ENCODE data around the gene LPP. TPM values are rescaled to one million over a fixed set of nuclear protein-coding genes. Genes with fewer than 3 reads are reported as not detected.

LPP gene
- total and polyA plus RNA-seq, 10 of the 15 experiments (the other 5 are each of a cell fraction or from before 2014, with no cell fraction given), result under 0.01 to 0.62 (median 0.03) TPM

- TF ChIP-seq, protein P1, sequence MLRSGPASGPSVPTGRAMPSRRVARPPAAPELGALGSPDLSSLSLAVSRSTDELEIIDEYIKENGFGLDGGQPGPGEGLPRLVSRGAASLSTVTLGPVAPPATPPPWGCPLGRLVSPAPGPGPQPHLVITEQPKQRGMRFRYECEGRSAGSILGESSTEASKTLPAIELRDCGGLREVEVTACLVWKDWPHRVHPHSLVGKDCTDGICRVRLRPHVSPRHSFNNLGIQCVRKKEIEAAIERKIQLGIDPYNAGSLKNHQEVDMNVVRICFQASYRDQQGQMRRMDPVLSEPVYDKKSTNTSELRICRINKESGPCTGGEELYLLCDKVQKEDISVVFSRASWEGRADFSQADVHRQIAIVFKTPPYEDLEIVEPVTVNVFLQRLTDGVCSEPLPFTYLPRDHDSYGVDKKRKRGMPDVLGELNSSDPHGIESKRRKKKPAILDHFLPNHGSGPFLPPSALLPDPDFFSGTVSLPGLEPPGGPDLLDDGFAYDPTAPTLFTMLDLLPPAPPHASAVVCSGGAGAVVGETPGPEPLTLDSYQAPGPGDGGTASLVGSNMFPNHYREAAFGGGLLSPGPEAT (IDR thresholded peaks at IDR 0.05; ENCODE audit: low read depth), result no peak
- TF ChIP-seq, protein P2, sequence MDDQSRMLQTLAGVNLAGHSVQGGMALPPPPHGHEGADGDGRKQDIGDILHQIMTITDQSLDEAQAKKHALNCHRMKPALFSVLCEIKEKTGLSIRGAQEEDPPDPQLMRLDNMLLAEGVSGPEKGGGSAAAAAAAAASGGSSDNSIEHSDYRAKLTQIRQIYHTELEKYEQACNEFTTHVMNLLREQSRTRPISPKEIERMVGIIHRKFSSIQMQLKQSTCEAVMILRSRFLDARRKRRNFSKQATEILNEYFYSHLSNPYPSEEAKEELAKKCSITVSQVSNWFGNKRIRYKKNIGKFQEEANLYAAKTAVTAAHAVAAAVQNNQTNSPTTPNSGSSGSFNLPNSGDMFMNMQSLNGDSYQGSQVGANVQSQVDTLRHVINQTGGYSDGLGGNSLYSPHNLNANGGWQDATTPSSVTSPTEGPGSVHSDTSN (IDR thresholded peaks at IDR 0.05; ENCODE audit: insufficient replicate concordance, low read depth, low read length), result no peak
Measured at GRCh38 chr3:188390775-188391443, 237.0 kb downstream of the LPP start (continued).

- no peak for DNase-seq (ENCODE audit: low read depth, low spot score)
- intact Hi-C loops (cut with micrococcal nuclease; ENCODE audit: unreplicated experiment) (no loop called here), in situ Hi-C loops (cut with MboI) (no loop called here)
- no peaks in the 10 kb centered on the region; a peak in 1 of 4 replicates for H3K27me3 ChIP-seq (replicated peaks in 1 of 2; ENCODE audit: control insufficient read depth in 2 of 2, insufficient read depth in 2 of 2, low read length in 1 of 2)
- ChIA-PET RAD21 (ENCODE audit: unreplicated experiment) (no interaction called here), CTCF (no interaction called here), POLR2A (no interaction called here), SMC1A (ENCODE audit: uncharacterized antibody, unreplicated experiment) (no interaction called here)
- TF ChIP-seq CEBPB (IDR thresholded peaks at IDR 0.05; ENCODE audit: borderline replicate concordance in 1 of 2, low read depth in 2 of 2, low read length in 2 of 2), result no peak
- no peak for TF ChIP-seq WRNIP1 (IDR thresholded peaks at IDR 0.05; ENCODE audit: borderline replicate concordance, low read depth, low read length)
- no peak for TF ChIP-seq SUPT20H (IDR thresholded peaks at IDR 0.05; ENCODE audit: borderline replicate concordance, control insufficient read depth, low read depth, low read length)
- no peak for TF ChIP-seq KDM1A (IDR thresholded peaks at IDR 0.05; ENCODE audit: borderline replicate concordance)
- TF ChIP-seq IKZF1 (conservative IDR thresholded peaks at IDR 0.05), result no peak
- no peak for TF ChIP-seq USF1 (IDR thresholded peaks at IDR 0.05; ENCODE audit: borderline replicate concordance, extremely low read length, insufficient read depth, low read depth, low read length)
- TF ChIP-seq HDAC6 (IDR thresholded peaks at IDR 0.05; ENCODE audit: unreplicated experiment), result no peak
- TF ChIP-seq E2F8 (IDR thresholded peaks at IDR 0.05; ENCODE audit: low read depth, partially characterized antibody), result no peak
- no peak overlapping the region for H3K4me3 ChIP-seq
- no peak overlapping the region for H3K27ac ChIP-seq (ENCODE audit: control insufficient read depth, insufficient read depth)
- no peaks in the 10 kb centered on the region; the same call in 2 of the 3 replicates for H3K9me3 ChIP-seq (replicated peaks; ENCODE audit: control insufficient read depth, insufficient read depth, low read length)
- no peaks in the 10 kb centered on the region for H4K20me1 ChIP-seq (ENCODE audit: control insufficient read depth, insufficient read depth)
- H3K36me3 ChIP-seq (ENCODE audit: control insufficient read depth in 2 of 2, insufficient read depth in 2 of 2, low read length in 1 of 2), result no peaks in the 10 kb centered on the region
- H3K4me2 ChIP-seq (ENCODE audit: control insufficient read depth, insufficient read depth), result no peak overlapping the region
- H2AFZ ChIP-seq (ENCODE audit: control insufficient read depth, low read depth, low read length), result no peak overlapping the region
- FAIRE-seq, result no peak
- ATAC-seq, result no peak
- no TSS peak for BruUV-seq (replicated peaks)
- no peak overlapping the region for H3K9ac ChIP-seq (ENCODE audit: control insufficient read depth, insufficient read depth, low read length)
- 11% methylated on average over 2 of the region's 2 CpGs for WGBS (ENCODE audit: insufficient coverage, insufficient replicate concordance, low lambda C conversion rate, missing lambda C conversion rate)
- no peaks in the 10 kb centered on the region for H3K79me2 ChIP-seq (ENCODE audit: control insufficient read depth, insufficient read depth, low read length)
- H3K4me1 ChIP-seq (ENCODE audit: control insufficient read depth, insufficient read depth, low read length), result peaks cover 6% of the 10 kb centered on the region; the same call in 1 of the 2 replicates
Measured at GRCh38 chr3:188391592-188391991, 237.6 kb downstream of the LPP start.

Data from GM12878 (cell line).